HFF-Myc (cell line): ENCODE data around the gene HOXD11.
A peak's percentile ranks its signal among the peaks of the same experiment; 100 is the strongest.

Experiments used
- DNase-seq: peaks from one replicate; pipeline ENCODE4 v3.0.0-alpha.2; 2011; ENCODE audit warnings: low read depth; ENCODE audit errors: extremely low read depth
- H3K4me3 ChIP-seq: replicated peaks from 2 replicates; pipeline ENCODE4 v1.5.1; 2011; ENCODE audit warnings: low read depth, mild to moderate bottlenecking, control low read depth, low read length
- CTCF ChIP-seq: IDR thresholded peaks from 2 replicates; pipeline ENCODE4 v1.5.1; 2012; ENCODE audit warnings: mild to moderate bottlenecking, low read depth, low read length, control low read depth; ENCODE audit errors: missing control alignments

HOXD11 gene

GRCh38 chr2:176095421-176095820 is 11.7 kb upstream of the HOXD11 start:
- no peak for TF ChIP-seq CTCF
- H3K4me3 ChIP-seq: no peak overlapping the region
- no peak for DNase-seq

GRCh38 chr2:176096243-176096985 is 10.7 kb upstream of the HOXD11 start:
- no peak for TF ChIP-seq CTCF
- no peak for DNase-seq
- peak overlapping the region; percentile 39 for H3K4me3 ChIP-seq

GRCh38 chr2:176096986-176097819 is 9.9 kb upstream of the HOXD11 start:
- H3K4me3 ChIP-seq: peak overlapping the region; percentile 39
- peak; percentile 45 for DNase-seq
- peak; percentile 87 for TF ChIP-seq CTCF

- peak overlapping the region; percentile 39 for H3K4me3 ChIP-seq
- DNase-seq: no peak
- TF ChIP-seq CTCF: no peak
These were observed 9.2 kb upstream of the HOXD11 start for GRCh38 chr2:176097820-176098365.

- DNase-seq: no peak
- no peak overlapping the region; the same call in 1 of the 2 replicates for H3K4me3 ChIP-seq
- TF ChIP-seq CTCF: no peak
These were observed 8.5 kb upstream of the HOXD11 start for GRCh38 chr2:176098366-176099158.

- TF ChIP-seq CTCF: no peak
- no peak for DNase-seq
- H3K4me3 ChIP-seq: no peak overlapping the region
These were observed 7.8 kb upstream of the HOXD11 start for GRCh38 chr2:176099159-176099727.
